GM06990 (cell line): ENCODE data around the gene KPNB1.

Source experiments
- DNase-seq: peaks from one replicate; pipeline ENCODE4 v3.0.0-alpha.2; 2011; ENCODE audit not compliant: insufficient read length; ENCODE audit errors: extremely low read depth
- H3K27me3 ChIP-seq: replicated peaks from 2 replicates; pipeline ENCODE4 v1.6.0; 2011; ENCODE audit warnings: low read length; ENCODE audit not compliant: control insufficient read depth, insufficient read depth
- H3K36me3 ChIP-seq: 2 replicates; pipeline ENCODE4 v1.5.1; 2011; ENCODE audit warnings: low read length; ENCODE audit not compliant: control insufficient read depth, insufficient read depth
- H3K4me3 ChIP-seq: replicated peaks from 2 replicates; pipeline ENCODE4 v1.5.1; 2011; ENCODE audit warnings: low read depth, mild to moderate bottlenecking, control low read depth, low read length
- CTCF ChIP-seq: IDR thresholded peaks from 2 replicates; pipeline ENCODE4 v1.5.1; 2011; ENCODE audit warnings: low read length, control low read depth, mild to moderate bottlenecking, inconsistent platforms; ENCODE audit not compliant: insufficient read depth, poor library complexity, severe bottlenecking

The KPNB1 gene

GRCh38 chr17:47690121-47690520 lies 40.4 kb downstream of the KPNB1 start:
- no peak for DNase-seq
- Histone ChIP-seq H3K36me3 (peaks cover 2% of the 10 kb centered on the region; the same call in 1 of the 2 replicates), H3K4me3 (no peak overlapping the region), H3K27me3 (peaks cover 2% of the 10 kb centered on the region)
- no peak for TF ChIP-seq CTCF

- TF ChIP-seq CTCF = no peak
- H3K4me3 ChIP-seq = no peak overlapping the region
- no peak for DNase-seq
Measured at GRCh38 chr17:47692137-47692894, 42.6 kb downstream of the KPNB1 start.

DNA sequence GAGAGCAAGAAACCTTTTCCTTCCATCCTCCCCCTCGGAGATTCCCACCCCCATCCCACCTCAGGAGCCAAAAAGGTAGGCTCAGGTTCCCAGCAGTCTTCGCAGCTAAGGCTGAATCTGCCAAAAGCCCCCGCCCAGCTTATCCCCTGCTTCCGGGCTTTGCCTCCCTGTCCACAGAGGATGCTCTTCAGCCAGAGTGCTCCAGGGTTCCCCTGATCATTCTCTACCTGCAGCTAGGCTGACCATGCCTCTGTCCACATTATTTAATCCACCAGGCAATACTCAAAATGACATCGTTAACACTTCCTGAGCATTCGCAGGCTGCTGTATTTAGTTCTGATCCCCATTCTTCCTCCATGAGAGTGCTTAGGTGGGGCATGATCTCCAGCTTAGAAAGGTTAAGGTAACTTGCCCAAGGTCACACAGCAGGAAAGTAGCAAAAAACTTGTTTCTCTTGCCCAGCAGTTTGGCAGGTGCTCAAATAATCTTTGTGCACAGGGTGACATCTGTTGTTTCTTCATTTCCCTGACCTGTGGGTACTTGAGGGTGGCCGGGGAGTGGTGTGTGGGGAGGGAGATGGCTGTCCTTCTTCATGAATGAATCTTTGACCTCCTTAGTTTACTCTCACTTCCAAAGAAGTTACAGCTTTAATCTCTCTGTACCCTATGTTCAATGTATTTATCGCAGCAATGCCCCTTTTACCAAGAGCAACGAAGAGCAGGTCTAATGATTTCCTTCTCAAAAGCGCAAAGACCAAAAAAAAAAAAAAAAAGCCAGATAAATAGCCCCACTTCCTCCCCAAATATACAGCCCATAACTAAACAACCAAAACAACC lies 43.4 kb downstream of the KPNB1 start:
- DNase-seq = no peak
- no peaks in the 10 kb centered on the region for H3K36me3 ChIP-seq
- peaks cover 2% of the 10 kb centered on the region for H3K27me3 ChIP-seq
- H3K4me3 ChIP-seq = peak overlapping the region; percentile 51
- TF ChIP-seq CTCF = no peak

More at GRCh38 chr17:47692137-47692894, 42.6 kb downstream of the KPNB1 start:
- H3K36me3 ChIP-seq = no peaks in the 10 kb centered on the region
- peaks cover 2% of the 10 kb centered on the region for H3K27me3 ChIP-seq

GRCh38 chr17:47693731-47694580 lies 44.2 kb downstream of the KPNB1 start, which contains the start of gene TBKBP1:
Gene TBKBP1 (plus strand): TSS chr17:47694161. CDS start chr17:47696113, 1,952 bp downstream.
- peak within 1 kb of the TSS; percentile 51 for H3K4me3 ChIP-seq
- no peaks in the 10 kb centered on the region for H3K36me3 ChIP-seq
- DNase-seq = no peak
- H3K27me3 ChIP-seq = peaks cover 2% of the 10 kb centered on the region
- TF ChIP-seq CTCF = no peak

DNA sequence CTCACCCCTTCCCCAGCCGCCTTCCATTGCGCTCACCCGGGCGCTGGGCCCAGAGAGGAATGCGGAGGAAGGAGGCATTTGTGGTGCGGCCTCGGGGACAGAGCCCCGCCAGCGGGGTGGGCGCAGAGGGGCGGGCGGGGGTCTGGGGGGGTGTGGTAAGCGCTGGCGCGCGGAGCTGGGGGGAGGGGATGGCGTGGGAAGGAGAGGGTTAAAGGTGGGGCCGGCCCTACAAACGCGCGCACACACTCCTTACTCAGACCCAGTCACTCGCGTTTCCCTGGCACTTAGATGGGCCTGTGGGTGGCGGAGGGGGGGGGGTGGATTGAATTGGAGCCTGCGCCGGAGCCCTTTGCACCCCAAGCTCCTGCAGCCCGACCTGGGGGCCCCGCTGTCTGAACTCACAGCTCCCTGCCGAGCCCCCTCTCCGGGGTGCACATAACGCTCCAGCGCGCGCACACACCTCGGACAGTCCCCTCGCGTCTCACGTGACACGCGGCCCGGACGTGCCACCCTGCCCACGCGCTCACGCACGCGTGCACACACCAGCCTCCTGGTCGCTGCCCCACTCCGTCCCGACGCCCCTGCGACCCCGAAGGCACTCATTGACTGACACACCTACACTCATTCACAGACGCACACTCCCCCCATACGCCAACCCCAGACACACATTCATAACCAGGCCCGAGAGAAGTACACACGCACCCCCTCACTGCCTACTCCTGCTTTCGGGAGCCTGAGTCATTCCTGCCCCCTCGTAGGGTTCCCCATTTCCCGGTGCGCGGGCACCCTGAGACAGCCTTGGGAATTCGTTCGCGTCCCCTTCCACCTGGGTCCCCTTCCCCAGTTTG lies 45.1 kb downstream of the KPNB1 start:
- peaks cover 2% of the 10 kb centered on the region for H3K27me3 ChIP-seq
- DNase-seq = no peak
- peak overlapping the region; percentile 51 for H3K4me3 ChIP-seq
- TF ChIP-seq CTCF = no peak
- no peaks in the 10 kb centered on the region for H3K36me3 ChIP-seq
